GM18508 (cell line): ENCODE results near the gene PTMA.

Experiments
- ATAC-seq: cut with Tn5 transposase; IDR thresholded peaks from one replicate; pipeline ENCODE4 v1.9.1; 2021; ENCODE audit warnings: moderate number of reproducible peaks; ENCODE audit not compliant: insufficient read depth, unreplicated experiment

The PTMA gene

GRCh38 chr2:231674587-231675338, 33.6 kb upstream of the PTMA start:
- no peak for ATAC-seq

- no peak for ATAC-seq
These were observed 32.1 kb upstream of the PTMA start for GRCh38 chr2:231676243-231676642.

GRCh38 chr2:231677632-231678104, 30.7 kb upstream of the PTMA start:
- no peak for ATAC-seq

- no peak for ATAC-seq
These were observed 28.4 kb upstream of the PTMA start for GRCh38 chr2:231679908-231680284.

GRCh38 chr2:231680285-231680991, 27.9 kb upstream of the PTMA start:
- ATAC-seq = no peak

- no peak for ATAC-seq
These were observed 27.1 kb upstream of the PTMA start for GRCh38 chr2:231680992-231681852.

GRCh38 chr2:231682603-231683291, 25.6 kb upstream of the PTMA start:
- no peak for ATAC-seq

GRCh38 chr2:231683292-231684235, 24.8 kb upstream of the PTMA start:
- ATAC-seq = no peak

- no peak for ATAC-seq
These were observed 23.8 kb upstream of the PTMA start for GRCh38 chr2:231684314-231685223.

- no peak for ATAC-seq
These were observed 22.8 kb upstream of the PTMA start for GRCh38 chr2:231685349-231686191.

GRCh38 chr2:231686192-231687100, 21.9 kb upstream of the PTMA start:
- ATAC-seq = no peak

- ATAC-seq = no peak
These were observed 21.0 kb upstream of the PTMA start for GRCh38 chr2:231687133-231687852.

- no peak for ATAC-seq
These were observed 20.4 kb upstream of the PTMA start for GRCh38 chr2:231687961-231688360.

- no peak for ATAC-seq
These were observed 19.6 kb upstream of the PTMA start for GRCh38 chr2:231688719-231689118.

- no peak for ATAC-seq
These were observed 19.0 kb upstream of the PTMA start for GRCh38 chr2:231689124-231689893.
